ENCODE data around the gene PHACTR4.

GRCh38 chr1:28416509-28417194, 47.1 kb downstream of the PHACTR4 start:
- TF ChIP-seq CTCF (conservative IDR thresholded peaks at IDR 0.05 in 1 of 2, IDR thresholded peaks at IDR 0.05 in 1 of 2; ENCODE audit: low read depth in 1 of 2, low read length in 2 of 2) (no peak), EZH2 (IDR thresholded peaks at IDR 0.05; ENCODE audit: low read length, missing control alignments) (no peak)

Data from fibroblast of lung (primary cell).